SHP77 (cell line): Measurements from ENCODE around the gene AOPEP.

Experiments used
- DNase-seq, 2 experiments: peaks; one replicate each; lab custom pipeline; 2025; lab: John Stamatoyannopoulos, UW

AOPEP gene

GRCh38 chr9:94767331-94768072 lies 41.0 kb downstream of the AOPEP start:
- DNase-seq: no peak

GRCh38 chr9:94768766-94769165 lies 42.3 kb downstream of the AOPEP start:
- DNase-seq: no peak

GRCh38 chr9:94770334-94770733 lies 43.8 kb downstream of the AOPEP start:
- DNase-seq: no peak

DNA sequence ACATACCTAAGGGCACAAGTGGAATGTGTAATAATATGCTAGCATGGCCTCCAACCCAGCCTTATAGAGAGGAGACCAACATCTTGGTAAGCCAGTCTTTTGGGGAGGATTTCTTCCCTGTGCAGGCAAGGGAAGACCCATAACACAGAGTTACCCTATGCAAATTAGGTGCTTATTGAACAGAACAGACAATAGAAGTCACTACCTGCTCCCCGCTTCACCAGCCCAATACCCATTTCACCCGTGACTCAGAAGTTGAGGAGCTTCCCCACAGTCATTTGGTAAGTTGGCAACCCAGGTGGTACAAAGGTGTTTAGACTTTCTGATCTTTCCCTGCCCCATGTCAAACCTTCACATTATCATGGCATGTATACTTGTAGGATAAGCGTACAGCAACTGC lies 44.6 kb downstream of the AOPEP start:
- DNase-seq: no peak

DNA sequence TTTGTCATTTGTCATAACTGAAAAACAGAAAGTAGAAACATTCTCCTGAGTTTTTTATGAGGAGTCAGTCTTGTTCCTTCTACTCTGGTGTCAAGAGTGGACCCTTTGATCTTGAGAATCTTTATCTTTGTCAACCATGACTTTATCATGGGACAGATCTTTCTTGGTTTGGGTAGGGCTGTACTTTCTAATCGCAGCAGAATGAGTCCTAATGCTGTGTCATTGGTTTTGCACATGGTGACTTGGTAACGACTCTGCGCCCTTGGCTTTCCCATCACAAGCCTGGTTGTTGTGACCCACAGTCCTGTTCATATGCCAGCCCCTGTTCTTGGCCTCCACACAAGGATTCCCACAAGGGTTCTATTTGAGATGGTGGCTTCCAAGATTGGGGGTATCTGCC lies 45.6 kb downstream of the AOPEP start:
- no peak for DNase-seq

DNA sequence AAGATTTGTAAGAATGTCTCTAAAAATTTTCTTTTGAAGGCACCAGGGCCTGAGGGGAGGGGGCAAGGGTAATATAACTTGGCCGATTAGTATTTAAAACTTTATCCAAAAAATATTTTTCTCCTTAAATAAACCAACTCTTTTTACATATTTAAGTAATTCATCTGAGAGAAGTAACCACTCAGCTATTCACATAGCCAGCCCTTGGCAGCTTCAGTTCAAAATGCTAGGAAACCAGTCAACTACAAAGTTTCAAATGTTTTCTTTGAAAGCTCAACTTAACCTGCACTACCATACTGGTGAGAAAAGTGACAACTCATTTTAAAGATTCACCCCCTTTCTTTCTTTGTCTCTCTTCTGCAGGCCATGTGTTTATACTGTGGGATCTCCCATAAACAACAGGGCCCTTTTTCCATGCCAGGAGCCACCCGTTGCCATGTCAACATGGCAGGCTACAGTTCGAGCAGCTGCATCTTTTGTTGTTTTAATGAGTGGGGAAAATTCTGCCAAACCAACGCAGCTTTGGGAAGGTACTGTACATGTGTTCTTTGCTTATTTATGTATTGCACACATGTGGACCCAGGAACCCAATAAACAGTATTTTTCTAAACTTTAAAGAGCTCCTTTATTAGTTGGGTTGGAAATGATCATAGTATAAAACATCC lies 46.3 kb downstream of the AOPEP start:
- DNase-seq: peak; percentile 81 to 83

- no peak for DNase-seq
Observed at GRCh38 chr9:94773655-94774054, 47.2 kb downstream of the AOPEP start.

- DNase-seq: no peak
Observed at GRCh38 chr9:94778013-94778412, 51.5 kb downstream of the AOPEP start.

DNA sequence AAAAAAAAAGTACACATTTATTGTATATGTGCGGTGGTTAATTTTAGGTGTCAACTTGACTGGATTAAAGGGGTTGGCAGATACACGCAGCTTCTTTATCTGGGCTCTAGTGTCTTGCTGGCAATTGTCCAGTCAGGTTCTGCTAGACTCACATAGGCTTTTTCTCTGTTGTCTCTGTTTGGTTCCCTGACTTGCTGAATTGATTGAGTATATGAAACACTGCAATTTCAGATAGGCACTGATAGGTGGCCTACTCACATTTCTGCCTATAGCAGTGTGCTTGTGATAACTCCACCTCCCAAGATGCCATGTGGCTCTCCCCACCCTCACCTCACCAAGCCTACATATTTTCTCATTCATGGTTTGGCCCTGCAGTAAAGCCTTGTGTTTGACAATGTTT lies 52.5 kb downstream of the AOPEP start:
- no peak for DNase-seq

GRCh38 chr9:94779693-94780290 lies 53.3 kb downstream of the AOPEP start:
- no peak for DNase-seq

DNA sequence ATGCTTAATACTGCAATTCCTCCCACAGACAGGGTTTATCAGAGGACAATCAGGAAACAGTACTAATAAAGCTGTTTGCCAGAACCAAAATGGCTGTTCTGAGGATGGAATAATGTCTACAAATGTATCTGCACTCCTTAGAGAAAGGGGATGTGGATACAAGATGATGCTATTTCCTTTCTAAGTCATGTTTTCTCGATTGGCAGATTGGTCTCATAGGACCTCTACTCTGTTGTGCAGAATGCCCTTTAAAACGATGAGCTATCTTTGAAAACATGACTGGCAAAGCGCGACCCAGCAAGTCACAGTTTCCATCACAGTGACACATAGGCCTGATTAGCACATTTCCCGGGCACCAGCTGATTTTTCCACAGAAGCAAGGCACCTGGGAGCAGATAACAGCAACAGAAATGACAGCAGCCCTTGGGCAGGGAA lies 54.0 kb downstream of the AOPEP start:
- no peak for DNase-seq

- no peak for DNase-seq
Observed at GRCh38 chr9:94782355-94783101, 56.0 kb downstream of the AOPEP start.

- DNase-seq: peak; percentile 88 to 93
Observed at GRCh38 chr9:94783102-94783682, 56.7 kb downstream of the AOPEP start.

DNA sequence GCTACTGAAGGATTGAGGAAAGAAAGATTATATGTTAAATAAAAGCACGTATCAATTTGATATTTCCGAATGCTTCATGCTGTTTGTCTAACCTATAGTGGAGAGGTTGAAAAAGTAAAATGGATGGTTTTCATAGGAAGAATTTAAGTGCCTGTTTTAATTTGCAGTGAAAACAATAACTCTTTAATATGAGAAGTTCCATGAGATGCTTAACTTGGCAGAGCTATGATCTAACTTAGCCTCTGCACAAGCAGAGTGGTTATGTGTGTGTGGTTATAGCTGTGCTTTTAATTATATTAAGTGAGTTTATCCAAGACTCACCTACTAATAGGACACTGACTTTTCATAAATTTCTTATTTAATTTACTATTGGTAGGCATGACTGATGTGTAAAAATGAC lies 57.4 kb downstream of the AOPEP start:
- no peak for DNase-seq

DNA sequence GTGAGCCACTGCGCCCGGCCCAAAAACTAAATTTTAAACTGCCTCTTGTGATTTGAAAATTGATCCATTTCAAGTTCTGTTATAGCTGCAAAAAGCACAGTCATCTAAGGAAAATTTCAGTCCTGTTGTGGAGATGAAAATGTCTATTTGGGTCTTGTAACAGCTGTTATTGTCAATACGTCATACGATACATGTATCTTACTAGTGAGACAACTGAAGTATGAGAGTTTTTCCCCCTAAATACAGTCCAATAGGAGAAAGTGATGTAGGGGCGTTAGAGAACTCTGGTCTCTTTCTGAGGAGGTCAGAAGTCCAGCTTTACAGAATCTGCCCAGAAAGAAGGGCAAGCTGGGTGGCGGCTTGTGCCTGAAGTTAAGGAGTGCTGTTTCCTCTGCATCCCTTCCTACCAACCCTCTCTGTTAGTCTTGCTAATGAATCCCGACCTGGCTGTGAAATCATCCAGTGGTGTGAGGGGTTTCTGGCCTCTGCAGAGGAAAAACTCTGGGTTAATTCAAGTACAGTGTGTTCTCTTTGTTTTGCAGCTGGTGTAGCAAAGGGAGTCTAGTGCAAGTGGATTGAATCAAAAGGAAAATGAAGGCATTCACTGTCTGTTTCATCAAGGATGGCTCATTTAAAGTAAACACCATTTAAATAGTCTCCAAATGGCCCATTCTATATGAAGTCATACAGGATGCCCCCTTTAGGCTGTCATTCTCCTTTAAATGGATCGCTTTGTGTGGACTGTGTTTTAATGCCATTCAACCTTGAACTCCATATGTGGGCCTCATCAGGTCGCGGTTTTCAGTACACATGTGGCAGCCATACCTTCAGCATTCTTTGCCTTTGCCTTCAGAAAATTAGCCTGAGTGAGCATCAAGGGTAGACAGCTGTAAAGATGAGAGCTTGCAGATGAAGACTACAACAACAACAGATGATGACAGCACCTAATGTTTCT lies 59.0 kb downstream of the AOPEP start:
- DNase-seq: no peak

- DNase-seq: no peak
Observed at GRCh38 chr9:94786586-94786985, 60.1 kb downstream of the AOPEP start.

GRCh38 chr9:94787266-94787665 lies 60.8 kb downstream of the AOPEP start:
- no peak for DNase-seq

GRCh38 chr9:94788570-94789105 lies 62.1 kb downstream of the AOPEP start:
- no peak for DNase-seq

DNA sequence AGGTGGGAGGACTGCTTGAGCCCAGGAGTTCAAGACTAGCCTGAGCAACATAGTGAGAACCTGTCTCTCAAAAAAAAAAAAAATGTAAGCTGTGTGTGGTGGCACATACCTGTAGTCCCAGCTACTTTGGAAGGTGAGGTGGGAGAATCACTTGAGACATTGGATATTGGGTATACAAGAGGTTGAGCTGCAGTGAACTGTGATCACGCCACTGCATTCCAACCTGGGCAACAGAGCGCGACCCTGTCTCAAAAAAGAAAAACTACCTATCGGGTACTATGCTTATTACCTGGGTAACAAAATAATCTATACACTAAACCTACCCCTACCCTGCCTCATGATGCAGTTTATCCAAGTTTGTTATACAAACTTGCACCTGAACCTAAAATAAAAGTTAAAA lies 64.9 kb downstream of the AOPEP start:
- DNase-seq: no peak

GRCh38 chr9:94792511-94792910 lies 66.0 kb downstream of the AOPEP start:
- no peak for DNase-seq
